MM.1S (cell line): ENCODE results near the gene MAGI2.

ENCODE experiments used
- DNase-seq: peaks from one replicate; pipeline ENCODE4 v3.0.0-alpha.2; 2015
- H2AFZ ChIP-seq: fragments of 300-600 bp; sonication (generic); 2 replicates; pipeline ENCODE4 v1.6.0; 2016; ENCODE audit warnings: antibody characterized with exemption, low read length
- H3F3A ChIP-seq: fragments of 300-600 bp; sonication (generic); 2 replicates; pipeline ENCODE4 v1.6.1; 2016; ENCODE audit warnings: mild to moderate bottlenecking, antibody characterized with exemption, low read length, moderate library complexity, mixed read lengths; ENCODE audit not compliant: insufficient read depth
- H3K27ac ChIP-seq: fragments of 300-600 bp; sonication (generic); 2 replicates; pipeline ENCODE4 v1.5.1; 2016; ENCODE audit warnings: mild to moderate bottlenecking, low read length
- H3K27me3 ChIP-seq: fragments of 300-600 bp; sonication (generic); replicated peaks from 2 replicates; pipeline ENCODE4 v1.6.0; 2016; ENCODE audit warnings: low read length; ENCODE audit not compliant: insufficient read depth
- H3K36me3 ChIP-seq: fragments of 300-600 bp; sonication (generic); replicated peaks from 2 replicates; pipeline ENCODE4 v1.6.1; 2016; ENCODE audit warnings: mild to moderate bottlenecking, low read length, mixed read lengths; ENCODE audit not compliant: insufficient read depth
- H3K4me1 ChIP-seq: fragments of 300-600 bp; sonication (generic); 2 replicates; pipeline ENCODE4 v1.6.1; 2016; ENCODE audit warnings: low read length, mixed read lengths
- H3K4me2 ChIP-seq: fragments of 300-600 bp; sonication (generic); 2 replicates; pipeline ENCODE4 v1.6.0; 2016; ENCODE audit warnings: low read depth, low read length
- H3K4me3 ChIP-seq: fragments of 300-600 bp; sonication (generic); 2 replicates; pipeline ENCODE4 v1.5.1; 2016; ENCODE audit warnings: low read length, mixed read lengths
- H3K79me2 ChIP-seq: fragments of 300-600 bp; sonication (generic); 2 replicates; pipeline ENCODE4 v1.6.1; 2016; ENCODE audit warnings: mixed run types, low read length, mixed read lengths
- H3K9ac ChIP-seq: fragments of 300-600 bp; sonication (generic); 2 replicates; pipeline ENCODE4 v1.6.1; 2016; ENCODE audit warnings: low read length, mixed read lengths
- H3K9me2 ChIP-seq: fragments of 300-600 bp; sonication (generic); replicated peaks from 2 replicates; pipeline ENCODE4 v1.6.1; 2016; ENCODE audit warnings: mild to moderate bottlenecking, low read length, mixed read lengths; ENCODE audit not compliant: insufficient read depth
- H3K9me3 ChIP-seq: fragments of 300-600 bp; sonication (generic); replicated peaks from 2 replicates; pipeline ENCODE4 v1.6.1; 2016; ENCODE audit warnings: mild to moderate bottlenecking, low read length, mixed read lengths; ENCODE audit not compliant: insufficient read depth
- H4K20me1 ChIP-seq: fragments of 300-600 bp; sonication (generic); 2 replicates; pipeline ENCODE4 v1.6.1; 2016; ENCODE audit warnings: mild to moderate bottlenecking, low read length, moderate library complexity, mixed read lengths; ENCODE audit not compliant: insufficient read depth
- CTCF ChIP-seq: fragments of 300-600 bp; sonication (generic); IDR thresholded peaks from 2 replicates; pipeline ENCODE4 v1.5.1; 2016; ENCODE audit warnings: antibody characterized with exemption, low read length, mixed read lengths
- EZH2 ChIP-seq: fragments of 300-600 bp; sonication (generic); optimal IDR thresholded peaks from 2 replicates; pipeline ENCODE3; 2017; ENCODE audit warnings: low read depth, mild to moderate bottlenecking, antibody characterized with exemption, low read length, mixed read lengths
- EZH2phosphoT487 ChIP-seq: fragments of 300-600 bp; sonication (generic); IDR thresholded peaks from 2 replicates; pipeline ENCODE4 v1.6.1; 2018; ENCODE audit warnings: antibody characterized with exemption, low read length

Gene MAGI2

GRCh38 chr7:78071491-78072200 is 1381.8 kb downstream of the MAGI2 start:
- Histone ChIP-seq H3K4me2 (no peak overlapping the region), H2AFZ (no peak overlapping the region), H3K27ac (no peak overlapping the region), H3K9me3 (no peaks in the 10 kb centered on the region), H3K79me2 (no peaks in the 10 kb centered on the region), H3K36me3 (no peaks in the 10 kb centered on the region), H4K20me1 (no peaks in the 10 kb centered on the region), H3K4me3 (no peak overlapping the region), H3K9ac (no peak overlapping the region), H3F3A (no peaks in the 10 kb centered on the region), H3K27me3 (no peaks in the 10 kb centered on the region), H3K9me2 (no peaks in the 10 kb centered on the region), H3K4me1 (no peaks in the 10 kb centered on the region)
- TF ChIP-seq CTCF (no peak), EZH2 (no peak), EZH2phosphoT487 (no peak)
- no peak for DNase-seq

- DNase-seq: no peak
Measured at GRCh38 chr7:78066599-78066998, 1386.9 kb downstream of the MAGI2 start.

GRCh38 chr7:78063758-78064157 is 1389.7 kb downstream of the MAGI2 start:
- H3K9ac ChIP-seq: no peak overlapping the region
- no peaks in the 10 kb centered on the region for H3K27me3 ChIP-seq
- H3K9me2 ChIP-seq: no peaks in the 10 kb centered on the region
- H3K79me2 ChIP-seq: no peaks in the 10 kb centered on the region
- H3K4me2 ChIP-seq: no peak overlapping the region
- no peaks in the 10 kb centered on the region for H3K36me3 ChIP-seq
- H2AFZ ChIP-seq: no peak overlapping the region
- DNase-seq: no peak
- no peaks in the 10 kb centered on the region for H3F3A ChIP-seq
- H4K20me1 ChIP-seq: no peaks in the 10 kb centered on the region
- TF ChIP-seq EZH2phosphoT487 (no peak), CTCF (no peak), EZH2 (no peak)
- no peaks in the 10 kb centered on the region for H3K9me3 ChIP-seq
- H3K27ac ChIP-seq: no peak overlapping the region
- H3K4me3 ChIP-seq: no peak overlapping the region
- no peaks in the 10 kb centered on the region for H3K4me1 ChIP-seq

More at GRCh38 chr7:78066599-78066998, 1386.9 kb downstream of the MAGI2 start:
- H4K20me1 ChIP-seq: no peaks in the 10 kb centered on the region
- TF ChIP-seq EZH2phosphoT487 (no peak), CTCF (no peak), EZH2 (no peak)
- H3K4me2 ChIP-seq: no peak overlapping the region
- no peak overlapping the region for H3K4me3 ChIP-seq
- no peak overlapping the region for H3K27ac ChIP-seq
- no peaks in the 10 kb centered on the region for H3K27me3 ChIP-seq
- H3K9me2 ChIP-seq: no peaks in the 10 kb centered on the region
- no peak overlapping the region for H3K9ac ChIP-seq
- no peaks in the 10 kb centered on the region for H3F3A ChIP-seq
- no peaks in the 10 kb centered on the region for H3K4me1 ChIP-seq
- H2AFZ ChIP-seq: no peak overlapping the region
- no peaks in the 10 kb centered on the region for H3K36me3 ChIP-seq
- H3K79me2 ChIP-seq: no peaks in the 10 kb centered on the region
- H3K9me3 ChIP-seq: no peaks in the 10 kb centered on the region
